ENCODE measurements around the gene MED13L. TPM values are rescaled to one million over a fixed set of nuclear protein-coding genes. Genes with fewer than 3 reads are reported as not detected.

MED13L gene
- total RNA-seq, 1 donor from 2014 or later, result 89.0 TPM

DNA sequence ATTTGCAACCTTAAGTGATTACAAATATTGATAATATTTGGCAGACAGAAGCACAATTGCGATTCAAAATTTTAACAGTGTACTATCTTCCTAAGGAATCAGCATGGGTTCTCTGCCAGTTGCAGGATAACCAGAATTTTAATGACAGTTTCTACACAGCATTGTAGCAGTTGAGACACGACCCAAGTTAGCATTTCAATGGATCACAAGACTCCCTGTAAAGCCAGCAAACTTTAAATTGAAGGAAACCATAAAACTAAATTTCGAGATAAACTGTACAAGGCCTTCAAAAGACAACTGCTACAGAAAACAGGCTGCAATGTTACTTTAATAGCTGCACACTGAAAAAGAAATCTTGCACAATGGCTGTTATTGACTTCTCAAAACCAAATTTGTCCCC, 154.9 kb downstream of the MED13L start:
- Mint-ChIP-seq H3K4me1 (peaks cover 55% of the 10 kb centered on the region), H3K9me3 (no peaks in the 10 kb centered on the region), H3K27ac (ENCODE audit: unreplicated experiment) (no peak overlapping the region), H3K36me3 (ENCODE audit: low read depth) (no peaks in the 10 kb centered on the region), H3K4me3 (peak overlapping the region; percentile 32), H3K27me3 (ENCODE audit: low read depth) (no peaks in the 10 kb centered on the region)
- TF ChIP-seq CTCF (conservative IDR thresholded peaks at IDR 0.05), result no peak
- DNase-seq (ENCODE audit: low read depth, low spot score), result no peak

DNA sequence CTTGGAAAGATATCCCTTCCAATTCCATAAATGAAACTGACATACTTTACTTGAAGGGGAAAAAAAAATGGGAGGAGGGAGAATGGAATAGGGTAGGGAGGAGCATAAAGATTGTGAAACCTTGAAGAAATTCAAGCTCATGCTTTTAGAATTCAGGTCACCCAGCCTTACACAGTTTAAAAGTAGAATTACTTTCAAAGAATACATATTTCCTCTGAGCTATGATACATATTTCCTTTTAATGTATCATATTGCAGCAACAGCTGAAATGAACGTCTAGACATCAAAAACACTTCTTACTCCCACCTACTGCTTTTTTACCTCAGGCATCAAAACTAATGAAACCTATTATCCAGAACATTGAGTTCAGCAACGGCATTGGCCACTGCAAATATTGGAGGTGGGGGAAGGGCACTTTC, 156.0 kb downstream of the MED13L start:
- Mint-ChIP-seq H3K4me1 (peaks cover 51% of the 10 kb centered on the region), H3K36me3 (ENCODE audit: low read depth) (no peaks in the 10 kb centered on the region), H3K27ac (ENCODE audit: unreplicated experiment) (no peak overlapping the region), H3K4me3 (no peak overlapping the region), H3K9me3 (no peaks in the 10 kb centered on the region), H3K27me3 (ENCODE audit: low read depth) (no peaks in the 10 kb centered on the region)
- no peak for DNase-seq (ENCODE audit: low read depth, low spot score)
- no peak for TF ChIP-seq CTCF (conservative IDR thresholded peaks at IDR 0.05)

DNA sequence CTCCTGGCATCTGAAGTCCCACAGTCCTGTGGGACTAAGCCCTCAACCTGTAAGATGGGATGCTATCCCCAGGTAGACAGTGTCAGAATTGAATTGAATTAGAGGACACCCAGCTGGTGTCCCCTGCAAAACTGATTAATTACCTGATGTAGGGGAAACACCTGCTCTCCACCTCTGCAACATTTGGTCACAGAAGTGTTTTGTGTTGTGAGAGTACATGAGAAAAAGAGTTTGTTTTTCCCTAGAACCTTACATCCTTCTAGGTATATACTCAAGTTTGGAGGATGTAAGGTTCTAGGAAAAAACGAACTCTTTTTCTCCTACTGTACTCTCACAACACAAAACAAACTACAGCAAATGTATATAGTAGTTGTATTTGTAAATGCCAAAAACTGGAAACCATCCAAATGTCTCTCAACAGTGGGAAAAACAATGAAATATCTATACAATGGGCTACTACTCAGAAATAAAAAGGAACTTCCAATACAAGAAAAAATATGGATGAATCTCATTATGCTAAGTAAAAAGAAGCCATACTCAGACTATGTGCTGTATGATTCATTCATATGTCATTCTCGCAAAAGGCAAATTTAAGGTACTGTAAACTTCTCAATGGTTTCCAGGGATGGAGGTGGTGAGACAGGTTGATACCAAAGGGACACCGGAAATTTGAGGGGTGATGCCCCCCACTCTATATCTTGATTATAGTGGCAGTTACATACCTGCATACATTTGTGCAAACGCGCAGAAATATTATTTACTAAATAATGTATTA, 160.7 kb downstream of the MED13L start:
- H3K9me3 Mint-ChIP-seq, result no peaks in the 10 kb centered on the region
- peaks cover 38% of the 10 kb centered on the region for H3K4me1 Mint-ChIP-seq
- H3K27ac Mint-ChIP-seq (ENCODE audit: unreplicated experiment), result no peak overlapping the region
- no peaks in the 10 kb centered on the region for H3K36me3 Mint-ChIP-seq (ENCODE audit: low read depth)
- no peak for TF ChIP-seq CTCF (conservative IDR thresholded peaks at IDR 0.05)
- no peak for DNase-seq (ENCODE audit: low read depth, low spot score)
- H3K4me3 Mint-ChIP-seq, result no peak overlapping the region
- H3K27me3 Mint-ChIP-seq (ENCODE audit: low read depth), result no peaks in the 10 kb centered on the region

GRCh38 chr12:116113398-116114130, 163.9 kb downstream of the MED13L start:
- H3K27me3 Mint-ChIP-seq (ENCODE audit: low read depth), result no peaks in the 10 kb centered on the region
- H3K4me3 Mint-ChIP-seq, result no peak overlapping the region
- H3K4me1 Mint-ChIP-seq, result peaks cover 20% of the 10 kb centered on the region
- no peak overlapping the region for H3K27ac Mint-ChIP-seq (ENCODE audit: unreplicated experiment)
- H3K36me3 Mint-ChIP-seq (ENCODE audit: low read depth), result no peaks in the 10 kb centered on the region
- no peaks in the 10 kb centered on the region for H3K9me3 Mint-ChIP-seq
- TF ChIP-seq CTCF (conservative IDR thresholded peaks at IDR 0.05), result no peak
- no peak for DNase-seq (ENCODE audit: low read depth, low spot score)

- H3K9me3 Mint-ChIP-seq, result no peaks in the 10 kb centered on the region
- DNase-seq (ENCODE audit: low read depth, low spot score), result no peak
- no peak overlapping the region for H3K27ac Mint-ChIP-seq (ENCODE audit: unreplicated experiment)
- H3K36me3 Mint-ChIP-seq (ENCODE audit: low read depth), result peaks cover 9% of the 10 kb centered on the region
- TF ChIP-seq CTCF (conservative IDR thresholded peaks at IDR 0.05), result no peak
- no peaks in the 10 kb centered on the region for H3K27me3 Mint-ChIP-seq (ENCODE audit: low read depth)
- peaks cover 5% of the 10 kb centered on the region for H3K4me1 Mint-ChIP-seq
- H3K4me3 Mint-ChIP-seq, result no peak overlapping the region
Observed at GRCh38 chr12:116106870-116107269, 170.6 kb downstream of the MED13L start.

Measured in neural crest cell (in vitro differentiated cells).